A172 (cell line): ENCODE measurements around the gene MIGA1. TPM values are rescaled to one million over a fixed set of nuclear protein-coding genes. Genes with fewer than 3 reads are reported as not detected.
A peak's percentile ranks its signal among the peaks of the same experiment; 100 is the strongest.

Source experiments
- DNase-seq: peaks from one replicate; pipeline ENCODE4 v3.0.0-alpha.2; 2015; ENCODE audit warnings: low spot score
- total RNA-seq: library from RNA; depleted of rRNA; stranded (reverse); fragments of >200 nt; shearing (Covaris generic); gene quantifications from 2 replicates; pipeline ENCODE4 v1.2.3, GENCODE V29; 2014

MIGA1 gene
- total RNA-seq, 1 experiment from 2014 or later: 7.4 TPM

- DNase-seq: no peak
Observed at GRCh38 chr1:77846966-77847365, 67.5 kb downstream of the MIGA1 start.

DNA sequence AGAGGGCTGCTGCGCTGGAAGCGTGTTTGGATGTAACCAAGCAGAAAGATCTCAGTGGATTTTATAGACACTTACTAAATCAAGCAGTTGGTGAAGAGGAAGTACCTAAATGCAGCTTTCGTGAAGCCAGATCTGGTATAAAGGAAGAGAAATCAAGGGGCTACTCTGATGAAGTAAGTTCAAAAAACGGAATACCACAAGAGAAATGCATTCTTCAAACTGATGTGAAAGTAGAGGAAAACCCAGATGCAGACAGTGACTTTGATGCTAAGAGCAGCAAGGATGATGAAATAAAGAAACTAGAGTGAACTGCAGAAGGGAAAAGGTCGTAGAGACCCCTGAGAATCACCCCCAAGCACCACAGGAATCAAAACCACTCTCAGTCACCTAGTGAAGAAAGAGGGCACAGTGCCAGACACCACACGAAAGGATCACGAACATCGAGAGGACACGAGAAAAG is 68.2 kb downstream of the MIGA1 start:
- DNase-seq: no peak

DNA sequence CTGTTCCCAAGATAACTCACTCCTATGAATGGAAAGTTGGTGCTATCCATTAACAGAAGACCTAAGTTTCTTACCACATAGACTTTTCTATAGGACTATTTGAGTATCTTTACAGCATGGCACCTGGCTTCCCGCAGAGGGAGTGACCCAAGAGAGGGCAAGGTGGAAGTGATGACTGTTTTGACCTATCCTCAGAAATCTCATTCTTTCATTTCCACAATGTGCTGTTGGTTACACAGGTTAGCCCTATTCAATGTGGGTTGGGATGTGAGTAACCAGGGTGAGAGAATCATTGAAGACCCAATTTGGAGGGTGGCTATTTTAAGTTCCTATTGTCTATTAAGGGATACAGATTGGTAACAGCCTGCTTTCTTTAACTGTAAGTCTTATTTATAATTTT is 70.6 kb downstream of the MIGA1 start:
- DNase-seq: no peak

- no peak for DNase-seq
Observed at GRCh38 chr1:77857552-77857951, 78.1 kb downstream of the MIGA1 start.

- no peak for DNase-seq
Observed at GRCh38 chr1:77858725-77859124, 79.3 kb downstream of the MIGA1 start.

- DNase-seq: no peak
Observed at GRCh38 chr1:77859248-77859647, 79.8 kb downstream of the MIGA1 start.

- peak; percentile 4 for DNase-seq
Observed at GRCh38 chr1:77866296-77866695, 86.8 kb downstream of the MIGA1 start.

DNA sequence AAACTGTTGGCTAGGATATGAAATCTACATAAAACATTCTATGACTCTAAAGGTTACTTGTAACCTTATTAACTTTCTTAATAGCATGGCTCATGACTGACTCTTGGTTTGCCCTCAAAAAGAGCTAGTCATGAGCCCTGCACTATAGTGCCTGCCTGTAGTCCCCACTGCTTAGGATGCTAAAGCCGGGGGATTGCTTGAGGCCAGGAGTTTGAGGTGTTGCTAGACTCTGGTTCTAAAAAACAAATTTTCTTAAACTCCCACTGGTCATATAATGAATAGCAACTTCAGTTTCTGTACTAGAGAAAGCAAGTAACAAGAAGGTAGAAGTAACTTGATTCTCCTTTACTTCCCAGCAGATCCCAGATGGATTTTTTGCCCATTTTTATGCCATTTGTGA is 93.2 kb downstream of the MIGA1 start:
- DNase-seq: no peak

GRCh38 chr1:77873461-77873860 is 94.0 kb downstream of the MIGA1 start:
- no peak for DNase-seq

GRCh38 chr1:77874804-77875445 is 95.5 kb downstream of the MIGA1 start:
- DNase-seq: peak; percentile 16

DNA sequence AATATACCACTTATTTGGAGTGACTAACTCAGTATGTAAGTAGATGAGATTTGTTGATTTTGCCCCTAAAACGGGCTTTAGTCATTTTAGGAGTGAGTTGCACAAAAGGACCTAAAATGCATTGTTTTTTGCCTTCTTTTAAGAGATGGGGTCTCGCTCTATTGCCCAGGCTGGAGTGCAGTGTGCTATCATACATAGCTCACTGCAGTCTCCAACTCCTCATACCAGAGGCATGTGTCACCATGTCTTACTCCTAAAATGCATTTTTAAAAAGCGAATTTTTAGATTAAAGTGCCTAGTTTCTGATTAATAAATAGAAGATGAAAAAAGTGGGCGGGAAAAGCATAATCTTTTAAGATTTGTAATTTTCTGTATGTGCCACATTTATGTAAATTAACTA is 97.4 kb downstream of the MIGA1 start:
- DNase-seq: no peak

GRCh38 chr1:77881061-77881460 is 101.6 kb downstream of the MIGA1 start:
- no peak for DNase-seq

- DNase-seq: no peak
Observed at GRCh38 chr1:77882411-77882810, 103.0 kb downstream of the MIGA1 start.

- DNase-seq: peak; percentile 29
Observed at GRCh38 chr1:77888081-77888780, 108.8 kb downstream of the MIGA1 start, which contains the start of gene NEXN. Gene NEXN (plus strand): TSS chr1:77888624. CDS start chr1:77916107, 27,483 bp downstream.

GRCh38 chr1:77888781-77889642 is 109.6 kb downstream of the MIGA1 start:
- peak; percentile 39 for DNase-seq

- peak; percentile 55 for DNase-seq
Observed at GRCh38 chr1:77889671-77890070, 110.2 kb downstream of the MIGA1 start.

- no peak for DNase-seq
Observed at GRCh38 chr1:77891200-77891599, 111.8 kb downstream of the MIGA1 start.

- no peak for DNase-seq
Observed at GRCh38 chr1:77899647-77900320, 120.3 kb downstream of the MIGA1 start.

GRCh38 chr1:77900687-77901293 is 121.3 kb downstream of the MIGA1 start:
- DNase-seq: peak; percentile 24

DNA sequence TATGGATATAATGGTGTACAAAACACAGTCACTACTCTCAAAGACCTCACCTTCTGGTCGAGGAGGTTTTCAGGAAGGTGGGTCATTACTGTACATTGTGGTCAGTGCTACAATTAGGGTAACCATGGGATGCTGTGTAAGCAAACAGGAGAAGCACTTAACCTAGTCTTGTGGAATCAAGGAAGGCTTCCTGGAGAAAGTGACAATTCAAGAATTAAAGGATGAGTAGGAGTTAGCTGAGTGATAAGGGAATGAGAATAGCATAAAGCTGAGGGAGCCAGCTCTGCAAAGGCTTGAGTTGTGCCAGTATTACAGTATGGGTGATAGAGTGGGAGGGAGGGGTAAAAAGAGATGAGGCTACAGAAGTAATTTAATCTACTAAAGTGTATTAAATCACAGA is 126.2 kb downstream of the MIGA1 start:
- no peak for DNase-seq

DNA sequence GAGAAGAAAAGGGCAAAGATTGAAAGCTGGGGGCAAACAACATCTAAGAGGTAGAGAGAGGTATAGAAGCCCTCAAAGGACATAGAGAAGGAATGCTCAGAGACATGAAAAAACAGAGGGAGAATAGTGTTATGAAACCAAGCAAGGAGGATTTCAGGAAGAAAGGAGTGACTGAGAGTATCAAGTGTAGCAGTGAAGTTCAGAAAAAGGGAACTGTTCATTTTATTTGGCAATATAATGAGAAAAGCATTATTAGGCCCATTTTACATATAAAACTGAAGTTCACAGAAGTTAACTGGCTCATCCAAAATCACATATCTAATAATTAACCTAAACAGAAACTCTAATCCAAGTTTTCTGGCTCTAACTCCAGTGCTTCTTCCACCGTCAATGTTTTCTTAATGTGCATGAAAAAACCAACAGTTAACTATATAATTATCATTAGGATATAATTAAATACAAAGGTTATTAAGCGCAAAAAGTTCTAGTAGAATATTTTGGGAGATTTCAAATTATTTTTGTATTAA is 126.6 kb downstream of the MIGA1 start:
- DNase-seq: no peak
